Measurements from ENCODE around the gene CTNNA3.
"Not testable (repeated sequence)": the region's sequence is repeated elsewhere in the genome, so short reads cannot be mapped to it uniquely, and the experiment has no call there.

Gene CTNNA3

GRCh38 chr10:67696029-67696428, at the start of gene CTNNA3:
TSS of gene CTNNA3 (minus strand) at chr10:67696195.
- DNase-seq (ENCODE audit: low read depth in 1 of 2, low spot score in 1 of 2), result no peak
- in situ Hi-C loops (cut with HindIII; ENCODE audit: low pct_unique_long_range_greater_than_20kb, low sequenced_read_pairs), result no loop called here
- TF ChIP-seq JUND (IDR thresholded peaks at IDR 0.05; ENCODE audit: low read depth), result no peak

DNA sequence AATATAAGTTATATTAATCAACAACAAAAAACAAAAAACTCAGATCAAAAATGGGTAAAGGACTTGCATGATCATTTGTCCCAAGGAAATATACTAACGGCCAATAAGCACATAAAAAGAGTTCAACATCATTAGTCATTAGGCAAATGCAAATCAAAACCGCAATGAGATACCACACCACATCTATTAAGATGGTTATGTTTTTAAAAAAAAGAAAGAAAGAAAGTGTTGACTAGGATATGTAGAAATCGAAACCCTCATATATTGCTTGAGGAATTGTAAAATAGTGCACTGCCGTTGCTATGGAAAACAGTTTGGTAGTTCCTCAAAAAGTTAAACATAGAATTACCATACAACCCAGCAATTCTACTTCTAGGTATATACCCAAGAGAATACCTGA, 39.4 kb upstream of the CTNNA3 start:
- in situ Hi-C loops (cut with HindIII; ENCODE audit: low pct_unique_long_range_greater_than_20kb, low sequenced_read_pairs), result no loop called here
- DNase-seq (ENCODE audit: low read depth in 1 of 2, low spot score in 1 of 2), result no peak
- TF ChIP-seq JUND (IDR thresholded peaks at IDR 0.05; ENCODE audit: low read depth), result no peak

DNA sequence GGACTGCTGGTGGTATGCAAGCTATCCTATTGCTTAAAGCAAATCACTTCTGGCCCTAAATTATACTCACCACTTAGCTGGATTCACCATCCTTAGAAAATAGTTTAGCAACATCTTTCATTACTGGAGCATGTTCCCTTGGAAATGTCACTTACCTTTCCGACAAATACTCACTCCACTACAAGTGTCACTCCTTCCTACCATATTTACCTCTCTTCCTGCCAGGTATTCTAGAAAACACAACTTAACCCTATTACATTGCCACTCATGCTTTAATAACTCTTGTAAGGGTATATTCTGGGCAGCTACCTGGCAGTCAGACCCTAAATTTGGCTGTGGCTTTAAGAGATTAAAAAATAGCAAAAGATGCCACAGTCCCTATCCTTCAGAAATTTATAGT, 37.5 kb upstream of the CTNNA3 start:
- TF ChIP-seq JUND (IDR thresholded peaks at IDR 0.05; ENCODE audit: low read depth), result no peak
- DNase-seq (ENCODE audit: low read depth in 1 of 2, low spot score in 1 of 2), result no peak
- in situ Hi-C loops (cut with HindIII; ENCODE audit: low pct_unique_long_range_greater_than_20kb, low sequenced_read_pairs), result no loop called here

GRCh38 chr10:67725567-67725966, 29.6 kb upstream of the CTNNA3 start:
- DNase-seq (ENCODE audit: low read depth in 1 of 2, low spot score in 1 of 2), result no peak
- no peak for TF ChIP-seq JUND (IDR thresholded peaks at IDR 0.05; ENCODE audit: low read depth)
- in situ Hi-C loops (cut with HindIII; ENCODE audit: low pct_unique_long_range_greater_than_20kb, low sequenced_read_pairs), result no loop called here

- no peak for DNase-seq (ENCODE audit: low read depth in 1 of 2, low spot score in 1 of 2)
Measured at GRCh38 chr10:67723601-67724000, 27.6 kb upstream of the CTNNA3 start.

GRCh38 chr10:67722113-67722512, 26.1 kb upstream of the CTNNA3 start:
- no peak for TF ChIP-seq JUND (IDR thresholded peaks at IDR 0.05; ENCODE audit: low read depth)
- in situ Hi-C loops (cut with HindIII; ENCODE audit: low pct_unique_long_range_greater_than_20kb, low sequenced_read_pairs), result no loop called here
- DNase-seq (ENCODE audit: low read depth in 1 of 2, low spot score in 1 of 2), result no peak

More at GRCh38 chr10:67723601-67724000, 27.6 kb upstream of the CTNNA3 start:
- TF ChIP-seq JUND (IDR thresholded peaks at IDR 0.05; ENCODE audit: low read depth), result no peak
- in situ Hi-C loops (cut with HindIII; ENCODE audit: low pct_unique_long_range_greater_than_20kb, low sequenced_read_pairs), result no loop called here

- DNase-seq (ENCODE audit: low read depth in 1 of 2, low spot score in 1 of 2); in situ Hi-C loops (cut with HindIII; ENCODE audit: low pct_unique_long_range_greater_than_20kb, low sequenced_read_pairs): not testable (repeated sequence)
Measured at GRCh38 chr10:67716455-67716854, 20.5 kb upstream of the CTNNA3 start.

- in situ Hi-C loops (cut with HindIII; ENCODE audit: low pct_unique_long_range_greater_than_20kb, low sequenced_read_pairs), result no loop called here
- DNase-seq (ENCODE audit: low read depth in 1 of 2, low spot score in 1 of 2), result no peak
- no peak for TF ChIP-seq JUND (IDR thresholded peaks at IDR 0.05; ENCODE audit: low read depth)
Measured at GRCh38 chr10:67705921-67706320, 9.9 kb upstream of the CTNNA3 start.

DNA sequence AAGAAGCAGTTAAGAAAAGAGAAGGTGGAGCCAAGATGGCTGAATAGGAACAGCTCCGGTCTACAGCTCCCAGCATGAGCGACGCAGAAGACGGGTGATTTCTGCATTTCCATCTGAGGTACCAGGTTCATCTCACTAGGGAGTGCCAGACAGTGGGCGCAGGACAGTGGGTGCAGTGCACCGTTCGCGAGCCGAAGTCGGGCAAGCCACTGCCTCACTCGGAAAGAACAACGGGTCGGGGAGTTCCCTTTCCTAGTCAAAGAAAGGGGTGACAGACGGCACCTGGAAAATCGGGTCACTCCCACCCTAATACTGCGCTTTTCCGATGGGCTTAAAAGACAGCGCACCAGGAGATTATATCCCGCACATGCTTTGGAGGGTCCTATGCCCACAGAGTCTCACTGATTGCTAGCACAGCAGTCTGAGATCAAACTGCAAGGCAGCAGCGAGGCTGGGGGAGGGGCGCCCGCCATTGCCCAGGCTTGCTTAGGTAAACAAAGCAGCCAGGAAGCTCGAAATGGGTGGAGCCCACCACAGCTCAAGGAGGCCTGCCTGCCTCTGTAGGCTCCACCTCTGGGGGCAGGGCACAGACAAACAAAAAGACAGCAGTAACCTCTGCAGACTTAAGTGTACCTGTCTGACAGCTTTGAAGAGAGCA, 3.7 kb upstream of the CTNNA3 start:
- DNase-seq (ENCODE audit: low read depth in 1 of 2, low spot score in 1 of 2); in situ Hi-C loops (cut with HindIII; ENCODE audit: low pct_unique_long_range_greater_than_20kb, low sequenced_read_pairs): not testable (repeated sequence)

DNA sequence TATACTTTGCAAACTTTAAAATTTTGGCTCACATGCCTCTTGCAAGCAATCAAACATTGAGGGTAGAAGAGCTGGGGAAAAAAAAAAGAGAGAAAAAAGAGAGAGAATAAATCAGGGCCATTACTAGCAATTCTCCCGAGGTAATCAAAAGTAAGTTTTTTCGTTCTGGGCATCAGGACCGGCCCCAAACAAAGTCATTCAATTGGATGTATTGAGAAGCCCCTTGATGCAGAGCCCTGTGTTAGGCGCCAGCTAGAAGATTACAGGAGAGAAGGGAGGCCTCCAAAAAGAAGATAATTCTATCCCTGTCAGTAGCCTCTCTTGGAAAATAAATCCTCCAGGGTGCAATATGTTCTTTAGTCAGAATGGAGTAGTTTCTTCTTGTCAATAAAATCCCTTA, 2.2 kb upstream of the CTNNA3 start:
- DNase-seq (ENCODE audit: low read depth in 1 of 2, low spot score in 1 of 2), result no peak
- TF ChIP-seq JUND (IDR thresholded peaks at IDR 0.05; ENCODE audit: low read depth), result no peak
- in situ Hi-C loops (cut with HindIII; ENCODE audit: low pct_unique_long_range_greater_than_20kb, low sequenced_read_pairs), result no loop called here

- in situ Hi-C loops (cut with HindIII; ENCODE audit: low pct_unique_long_range_greater_than_20kb, low sequenced_read_pairs), result no loop called here
- DNase-seq (ENCODE audit: low read depth in 1 of 2, low spot score in 1 of 2), result peak; percentile 68 to 75
- no peak for TF ChIP-seq JUND (IDR thresholded peaks at IDR 0.05; ENCODE audit: low read depth)
Measured at GRCh38 chr10:67697724-67698131, 1.7 kb upstream of the CTNNA3 start.

DNA sequence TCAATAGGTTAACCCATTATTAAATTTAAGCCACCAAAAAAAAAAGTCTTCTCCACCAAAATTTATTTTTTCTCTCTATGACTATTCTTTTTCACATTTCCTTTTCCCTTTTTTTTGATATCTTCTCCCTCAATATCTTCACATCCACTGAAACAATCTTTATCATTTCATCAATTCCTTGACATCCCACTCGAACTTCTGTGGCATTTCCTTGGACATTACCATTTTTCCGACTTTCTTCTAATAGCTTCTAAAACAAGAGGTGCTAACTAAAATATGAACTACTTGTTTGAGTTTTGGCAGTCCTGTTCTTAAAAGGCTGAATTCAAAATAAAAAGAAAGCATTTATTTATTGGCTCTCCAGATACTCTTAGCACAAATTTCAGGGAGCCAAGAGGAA, 684 bp upstream of the CTNNA3 start:
- in situ Hi-C loops (cut with HindIII; ENCODE audit: low pct_unique_long_range_greater_than_20kb, low sequenced_read_pairs), result no loop called here
- TF ChIP-seq JUND (IDR thresholded peaks at IDR 0.05; ENCODE audit: low read depth), result no peak
- DNase-seq (ENCODE audit: low read depth in 1 of 2, low spot score in 1 of 2), result no peak

- DNase-seq (ENCODE audit: low read depth in 1 of 2, low spot score in 1 of 2), result no peak
- in situ Hi-C loops (cut with HindIII; ENCODE audit: low pct_unique_long_range_greater_than_20kb, low sequenced_read_pairs), result no loop called here
- TF ChIP-seq JUND (IDR thresholded peaks at IDR 0.05; ENCODE audit: low read depth), result no peak
Measured at GRCh38 chr10:67695555-67695954, 440 bp downstream of the CTNNA3 start.

DNA sequence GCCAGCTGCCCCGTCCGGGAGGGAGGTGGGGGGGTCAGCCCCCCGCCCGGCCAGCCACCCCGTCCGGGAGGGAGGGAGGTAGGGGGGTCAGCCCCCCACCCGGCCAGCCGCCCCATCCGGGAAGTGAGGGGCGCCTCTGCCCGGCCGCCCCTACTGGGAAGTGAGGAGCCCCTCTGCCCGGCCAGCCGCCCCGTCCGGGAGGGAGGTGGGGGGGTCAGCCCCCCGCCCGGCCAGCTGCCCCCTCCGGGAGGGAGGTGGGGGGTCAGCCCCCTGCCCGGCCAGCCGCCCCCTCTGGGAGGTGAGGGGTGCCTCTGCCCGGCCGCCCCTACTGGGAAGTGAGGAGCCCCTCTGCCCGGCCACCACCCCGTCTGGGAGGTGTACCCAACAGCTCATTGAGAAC, 4.1 kb downstream of the CTNNA3 start:
- DNase-seq (ENCODE audit: low read depth in 1 of 2, low spot score in 1 of 2); in situ Hi-C loops (cut with HindIII; ENCODE audit: low pct_unique_long_range_greater_than_20kb, low sequenced_read_pairs): not testable (repeated sequence)

DNA sequence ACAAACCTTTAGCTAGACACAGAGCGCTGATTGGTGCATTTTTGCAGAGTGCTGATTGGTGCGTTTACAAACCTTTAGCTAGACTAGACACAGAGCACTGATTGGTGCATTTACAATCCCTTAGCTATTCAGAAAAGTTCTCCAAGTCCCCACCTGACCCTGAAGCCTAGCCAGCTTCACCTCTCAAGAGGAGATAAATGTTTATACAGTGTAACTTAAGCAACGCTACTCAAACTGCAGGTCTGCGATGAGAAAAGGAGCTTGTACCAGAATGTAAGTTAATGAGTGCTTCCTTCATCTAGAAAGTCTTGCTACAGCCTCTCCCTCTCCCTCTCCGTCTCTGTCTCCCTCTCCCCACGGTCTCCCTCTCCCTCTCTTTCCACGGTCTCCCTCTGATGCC, 5.5 kb downstream of the CTNNA3 start:
- in situ Hi-C loops (cut with HindIII; ENCODE audit: low pct_unique_long_range_greater_than_20kb, low sequenced_read_pairs); DNase-seq (ENCODE audit: low read depth in 1 of 2, low spot score in 1 of 2): not testable (repeated sequence)

DNA sequence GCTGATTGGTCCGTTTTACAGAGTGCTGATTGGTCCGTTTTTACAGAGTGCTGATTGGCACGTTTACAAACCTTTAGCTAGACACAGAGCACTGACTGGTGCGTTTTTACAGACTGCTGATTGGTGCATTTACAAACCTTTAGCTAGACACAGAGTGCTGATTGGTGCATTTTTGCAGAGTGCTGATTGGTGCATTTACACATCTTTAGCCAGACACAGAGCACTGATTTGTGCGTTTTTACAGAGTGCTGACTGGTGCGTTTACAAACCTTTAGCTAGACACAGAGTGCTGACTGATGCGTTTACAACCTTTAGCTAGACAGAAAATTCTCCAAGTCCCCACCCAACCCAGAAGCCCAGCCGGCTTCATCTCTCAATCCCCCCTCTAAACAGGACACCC, 11.9 kb downstream of the CTNNA3 start:
- in situ Hi-C loops (cut with HindIII; ENCODE audit: low pct_unique_long_range_greater_than_20kb, low sequenced_read_pairs); DNase-seq (ENCODE audit: low read depth in 1 of 2, low spot score in 1 of 2): not testable (repeated sequence)
